ENCODE results near the gene CYFIP1.

DNA sequence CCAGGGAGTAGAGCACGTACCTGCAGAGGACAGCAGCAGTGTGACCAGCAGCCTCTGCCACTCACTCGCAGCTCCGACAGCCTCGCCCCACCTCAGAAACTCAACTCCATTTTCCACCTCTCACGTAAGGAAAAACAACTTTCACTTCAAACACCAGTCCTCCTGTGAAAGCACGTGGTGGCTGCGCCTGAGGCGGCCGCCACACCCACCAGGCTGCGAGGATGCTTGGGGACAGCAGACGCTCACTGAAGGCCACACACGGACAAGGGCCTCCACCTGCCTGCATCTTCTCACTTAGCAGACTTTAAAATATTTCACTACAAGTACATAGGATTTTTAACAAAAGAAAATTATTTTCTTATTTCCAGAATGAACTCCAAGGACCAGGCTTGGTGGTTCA, 67.9 kb downstream of the CYFIP1 start:
- TF ChIP-seq, protein P1, sequence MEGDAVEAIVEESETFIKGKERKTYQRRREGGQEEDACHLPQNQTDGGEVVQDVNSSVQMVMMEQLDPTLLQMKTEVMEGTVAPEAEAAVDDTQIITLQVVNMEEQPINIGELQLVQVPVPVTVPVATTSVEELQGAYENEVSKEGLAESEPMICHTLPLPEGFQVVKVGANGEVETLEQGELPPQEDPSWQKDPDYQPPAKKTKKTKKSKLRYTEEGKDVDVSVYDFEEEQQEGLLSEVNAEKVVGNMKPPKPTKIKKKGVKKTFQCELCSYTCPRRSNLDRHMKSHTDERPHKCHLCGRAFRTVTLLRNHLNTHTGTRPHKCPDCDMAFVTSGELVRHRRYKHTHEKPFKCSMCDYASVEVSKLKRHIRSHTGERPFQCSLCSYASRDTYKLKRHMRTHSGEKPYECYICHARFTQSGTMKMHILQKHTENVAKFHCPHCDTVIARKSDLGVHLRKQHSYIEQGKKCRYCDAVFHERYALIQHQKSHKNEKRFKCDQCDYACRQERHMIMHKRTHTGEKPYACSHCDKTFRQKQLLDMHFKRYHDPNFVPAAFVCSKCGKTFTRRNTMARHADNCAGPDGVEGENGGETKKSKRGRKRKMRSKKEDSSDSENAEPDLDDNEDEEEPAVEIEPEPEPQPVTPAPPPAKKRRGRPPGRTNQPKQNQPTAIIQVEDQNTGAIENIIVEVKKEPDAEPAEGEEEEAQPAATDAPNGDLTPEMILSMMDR (IDR thresholded peaks at IDR 0.05; ENCODE audit: insufficient read depth, low read length): no peak
- TF ChIP-seq POLR2AphosphoS5 (IDR thresholded peaks at IDR 0.05; ENCODE audit: low read depth) (no peak), REST (IDR thresholded peaks at IDR 0.05; ENCODE audit: insufficient replicate concordance, low read depth) (no peak), SPI1 (IDR thresholded peaks at IDR 0.05; ENCODE audit: borderline replicate concordance, low read depth) (no peak)

Data from HL-60 (cell line).